MV-4-11 (cell line): Measurements from ENCODE around the gene OGFOD3.

Experiments
- DNase-seq: peaks from one replicate; lab custom pipeline; 2025; lab: John Stamatoyannopoulos, UW

The OGFOD3 gene

DNA sequence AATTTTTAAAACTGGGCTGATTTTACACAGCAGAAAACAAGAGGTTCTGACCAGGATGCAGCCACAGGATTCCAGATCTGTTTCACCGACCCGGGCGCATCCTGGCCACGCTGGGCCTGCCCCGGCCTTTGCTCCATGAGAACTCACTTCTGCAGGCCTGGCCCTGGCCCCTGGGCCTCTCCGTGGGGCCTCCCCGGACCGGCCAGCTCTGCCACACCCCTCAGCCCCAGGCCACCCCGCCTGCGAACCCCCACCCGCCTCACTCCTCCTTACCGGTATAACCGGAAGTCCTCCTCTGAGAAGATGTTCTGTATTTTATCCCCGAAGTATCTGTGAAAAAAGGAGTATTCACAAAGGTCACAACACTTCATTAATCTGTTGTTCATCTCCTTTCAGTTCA, 13.3 kb downstream of the OGFOD3 start:
- DNase-seq: no peak

DNA sequence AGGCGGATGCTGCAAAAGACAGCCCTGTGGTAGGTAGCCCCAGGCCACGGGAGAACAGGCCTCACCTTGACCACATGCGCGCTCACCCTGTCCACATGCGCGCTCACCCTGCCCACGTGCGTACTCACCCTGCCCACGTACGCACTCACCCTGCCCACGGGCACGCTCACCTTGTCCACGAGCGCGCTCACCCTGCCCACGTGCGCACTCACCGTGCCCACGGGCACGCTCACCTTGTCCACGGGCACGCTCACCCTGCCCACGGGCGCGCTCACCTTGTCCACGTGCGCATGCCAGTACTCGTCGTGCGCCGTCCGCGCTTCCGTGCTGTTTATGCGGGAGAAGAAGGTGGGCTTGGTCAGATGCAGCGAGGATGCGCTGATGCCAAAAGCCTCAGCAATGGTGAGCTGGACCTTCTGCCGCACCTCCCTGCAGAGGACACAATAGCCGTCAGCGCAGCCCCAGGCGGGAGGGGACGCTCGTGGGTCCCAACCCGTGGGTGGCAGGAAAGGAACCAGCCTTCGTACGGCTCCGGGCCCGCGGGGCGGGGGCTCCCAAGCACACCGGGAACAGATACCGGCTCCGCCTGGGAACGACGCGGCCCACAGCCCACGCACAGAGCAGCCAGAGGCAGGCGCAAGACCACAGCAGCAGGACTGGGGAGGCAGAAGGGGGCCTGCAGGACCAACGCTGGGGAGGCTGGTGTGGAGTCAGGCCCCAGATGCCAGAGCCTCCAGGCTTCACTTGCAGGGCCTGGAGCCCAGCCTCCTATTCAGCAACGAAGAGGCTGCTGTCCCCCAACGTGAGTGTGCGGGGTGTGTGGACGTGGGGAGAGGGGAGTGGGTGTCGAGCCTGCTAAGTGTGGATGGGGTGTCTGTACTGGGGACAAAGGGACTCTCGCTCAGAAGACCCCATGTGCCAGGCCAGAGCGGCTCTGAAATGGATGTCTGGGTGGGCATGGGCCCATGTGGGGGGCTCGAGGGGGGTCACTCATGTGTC, 14.4 kb downstream of the OGFOD3 start:
- no peak for DNase-seq

DNA sequence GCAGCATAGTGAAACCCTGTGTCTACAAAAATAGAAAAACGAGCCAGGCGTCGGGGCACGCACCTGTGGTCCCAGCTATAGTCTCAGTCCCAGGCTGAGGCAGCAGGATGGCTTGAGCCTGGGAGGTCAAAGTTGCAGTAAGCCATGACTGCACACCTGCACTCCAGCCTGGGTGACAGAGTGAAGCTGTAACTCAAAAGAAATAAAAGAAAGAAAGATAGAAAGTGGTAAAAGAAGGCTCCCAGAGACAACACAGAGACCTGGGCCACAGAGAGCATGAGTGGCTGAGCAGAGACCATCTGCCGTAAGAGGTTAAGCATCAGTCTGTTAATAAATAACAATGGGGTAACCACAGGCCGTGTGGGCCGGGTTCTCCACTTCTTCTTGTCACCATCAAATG, 15.5 kb downstream of the OGFOD3 start:
- no peak for DNase-seq

DNA sequence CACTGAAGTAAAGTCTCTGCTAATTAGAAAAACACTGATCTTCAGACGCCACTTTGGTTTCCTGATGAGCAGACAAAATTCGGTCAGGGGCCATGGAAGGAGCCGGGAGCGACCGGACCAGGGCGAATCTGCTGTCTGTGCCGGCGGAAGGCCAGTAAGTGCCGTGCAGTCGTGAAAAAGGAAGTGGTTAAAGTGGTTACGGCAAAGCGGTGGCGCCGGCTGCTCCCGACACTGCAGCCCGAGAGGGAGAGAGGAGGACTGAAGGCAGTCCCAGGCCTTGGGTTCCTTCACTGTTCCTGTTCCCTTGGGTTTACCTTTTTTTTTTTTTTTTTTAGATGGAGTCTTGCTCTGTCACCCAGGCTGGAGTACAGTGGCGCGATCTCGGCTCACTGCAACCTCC, 17.6 kb downstream of the OGFOD3 start:
- DNase-seq: peak; percentile 92

DNA sequence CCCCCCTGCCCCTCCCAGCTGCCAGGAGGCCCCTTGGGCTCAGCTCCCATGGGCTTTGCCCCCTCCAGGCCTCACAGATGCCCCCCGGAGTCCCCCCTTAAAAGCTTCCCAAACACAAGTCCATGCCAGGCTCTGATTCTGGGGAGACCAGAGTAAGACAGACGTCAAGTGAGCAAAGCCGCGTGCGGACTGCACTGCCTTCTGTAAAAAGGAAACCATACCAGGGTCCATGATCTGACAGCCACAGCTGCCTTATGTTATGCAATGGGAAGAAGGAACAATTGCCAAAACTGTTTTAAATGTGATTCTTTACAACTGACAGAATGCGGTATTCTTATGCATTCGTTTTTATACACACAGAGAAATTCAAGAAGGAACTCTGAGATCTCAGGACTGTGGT, 18.2 kb downstream of the OGFOD3 start:
- peak; percentile 95 for DNase-seq

DNA sequence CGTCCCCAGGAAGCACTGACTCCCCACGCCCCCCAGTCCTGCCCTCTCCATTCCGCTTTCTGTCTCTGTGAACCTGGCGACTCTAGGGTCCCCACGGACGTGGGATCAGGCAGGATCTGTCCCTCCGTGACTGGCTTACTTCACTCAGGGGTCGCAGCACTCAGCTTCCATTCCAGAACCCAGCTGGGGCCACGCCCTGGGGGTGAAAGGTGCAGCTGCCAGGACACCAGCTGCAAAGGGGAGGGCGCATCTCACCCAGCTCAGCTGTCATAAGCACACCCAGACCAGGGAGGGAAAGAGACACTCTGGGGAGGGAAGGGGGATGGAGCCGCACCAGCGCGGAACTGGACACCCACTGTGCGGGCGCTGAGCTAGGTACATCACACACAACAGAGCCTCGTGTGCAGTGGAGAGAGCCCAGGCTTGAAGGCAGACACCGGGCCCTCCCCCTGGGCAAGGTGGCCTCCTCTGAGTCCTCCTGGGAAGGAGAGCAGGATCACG, 18.7 kb downstream of the OGFOD3 start:
- DNase-seq: peak; percentile 37

DNA sequence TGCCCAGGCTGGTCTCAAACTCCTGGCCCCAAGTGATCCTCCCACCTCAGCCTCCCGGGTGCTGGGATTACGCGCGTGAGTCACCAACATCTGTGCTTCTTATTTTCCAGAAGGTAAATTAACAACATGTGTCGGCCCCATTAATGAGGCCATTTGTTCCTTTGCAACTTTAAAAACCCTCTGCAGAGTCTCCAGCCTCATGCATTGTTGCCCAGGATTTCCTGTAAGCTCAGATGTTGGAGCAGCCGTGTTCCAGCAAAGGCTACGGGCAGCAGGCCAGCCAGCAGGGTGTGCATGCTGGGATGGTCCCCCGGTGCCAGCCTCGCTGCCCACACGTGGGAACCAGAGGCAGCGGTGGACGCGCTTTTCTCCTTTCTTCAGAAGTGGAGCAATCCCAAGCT, 19.3 kb downstream of the OGFOD3 start:
- DNase-seq: peak; percentile 47

DNA sequence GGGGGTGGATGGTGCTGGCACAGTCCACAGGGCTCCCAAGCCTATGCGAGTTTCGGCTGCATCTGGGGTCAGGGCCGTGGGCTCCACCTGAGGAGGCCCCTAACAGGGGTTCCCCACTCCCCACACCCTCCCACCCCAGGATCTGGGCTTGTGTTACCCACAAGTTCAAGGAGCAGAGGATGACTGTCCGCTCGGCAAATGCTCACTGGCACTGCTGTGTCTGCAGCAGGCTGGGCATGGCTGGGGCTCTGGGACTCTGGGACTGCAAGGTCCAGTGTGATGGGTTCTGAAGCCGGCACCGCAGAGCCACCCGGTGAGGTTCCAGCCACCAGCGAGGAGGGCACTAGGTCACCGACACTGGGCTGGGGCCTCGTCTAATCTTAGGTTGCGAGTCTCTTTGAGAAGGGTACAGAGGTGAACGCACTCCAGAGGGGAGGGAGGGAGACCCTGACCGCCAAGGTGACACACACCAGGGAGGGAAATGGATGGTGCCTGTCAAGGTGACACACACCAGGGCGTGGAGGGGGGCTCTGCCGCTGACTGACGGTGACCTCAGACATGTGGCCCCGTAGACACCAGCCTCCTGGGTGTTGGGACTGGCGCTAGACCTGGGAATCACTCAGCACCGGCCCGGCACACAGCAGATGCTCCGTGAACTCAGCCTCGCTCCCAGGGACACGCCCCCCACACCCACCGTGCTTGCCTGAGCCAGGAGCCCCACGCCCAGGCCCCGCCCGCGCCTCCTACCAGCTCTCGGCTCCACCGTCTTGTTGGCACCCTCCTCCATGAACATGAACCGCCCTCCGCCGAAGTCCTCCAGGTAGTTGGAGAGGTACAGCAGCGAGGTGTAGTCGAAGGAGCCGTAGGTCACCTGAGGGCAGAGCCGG, 20.7 kb downstream of the OGFOD3 start:
- DNase-seq: no peak

DNA sequence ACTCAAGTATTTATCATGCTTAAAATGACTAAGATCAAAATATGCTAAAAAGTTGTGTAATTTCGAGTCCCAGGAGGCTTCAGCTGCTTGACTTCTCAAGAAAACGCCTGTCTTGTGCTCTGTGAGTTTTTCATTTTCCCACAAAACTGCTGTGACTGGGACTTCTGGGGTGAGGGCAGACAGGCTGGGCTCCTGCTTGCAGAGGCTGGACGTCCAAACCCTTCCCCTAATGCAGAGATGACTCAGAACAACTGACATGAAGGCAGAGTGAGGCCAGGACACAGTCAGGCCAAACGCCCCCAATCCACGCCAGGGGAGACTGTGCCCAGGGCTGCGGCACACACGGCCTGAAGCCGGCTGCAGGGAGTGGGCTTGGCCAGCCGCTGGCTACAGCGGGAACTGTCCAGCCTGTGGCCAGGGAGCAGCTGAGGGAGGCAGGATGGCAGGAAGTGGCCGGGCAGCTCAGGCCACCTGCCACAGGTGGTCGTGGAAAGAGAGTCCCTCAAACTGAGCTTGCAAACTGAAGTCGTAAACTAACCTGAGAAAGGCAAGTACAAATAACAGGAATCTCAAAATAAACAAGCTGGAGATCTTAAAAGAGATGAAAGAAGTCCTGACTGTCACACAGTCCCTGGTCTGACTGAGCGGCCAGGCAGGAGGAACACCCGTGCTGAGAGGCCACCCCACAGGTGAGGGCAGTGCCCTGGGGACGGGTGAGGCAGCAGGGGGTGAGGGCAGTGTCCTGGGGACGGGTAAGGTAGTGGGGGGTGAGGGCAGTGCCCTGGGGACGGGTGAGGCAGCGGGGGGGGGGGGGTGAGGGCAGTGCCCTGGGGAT, 21.6 kb downstream of the OGFOD3 start:
- DNase-seq: peak; percentile 32

DNA sequence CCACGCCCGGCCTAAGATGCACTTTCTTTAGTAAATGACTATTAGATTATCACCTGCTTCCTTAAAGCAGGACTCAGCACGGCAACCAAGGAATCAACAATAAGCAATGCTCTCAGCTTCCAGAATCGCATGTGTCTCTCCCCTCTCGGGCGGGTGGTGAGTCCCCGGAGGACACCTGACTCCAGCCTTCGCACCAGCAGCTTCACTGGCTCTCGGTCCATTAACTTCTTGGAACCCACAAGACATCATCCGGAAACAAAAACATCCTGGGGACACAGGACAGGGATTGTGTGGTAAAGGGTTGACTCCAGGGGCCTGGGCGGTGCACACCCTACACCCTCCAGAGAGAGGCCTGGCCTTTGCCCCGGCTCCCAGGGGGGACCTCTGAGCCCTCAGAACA, 24.1 kb downstream of the OGFOD3 start:
- no peak for DNase-seq

DNA sequence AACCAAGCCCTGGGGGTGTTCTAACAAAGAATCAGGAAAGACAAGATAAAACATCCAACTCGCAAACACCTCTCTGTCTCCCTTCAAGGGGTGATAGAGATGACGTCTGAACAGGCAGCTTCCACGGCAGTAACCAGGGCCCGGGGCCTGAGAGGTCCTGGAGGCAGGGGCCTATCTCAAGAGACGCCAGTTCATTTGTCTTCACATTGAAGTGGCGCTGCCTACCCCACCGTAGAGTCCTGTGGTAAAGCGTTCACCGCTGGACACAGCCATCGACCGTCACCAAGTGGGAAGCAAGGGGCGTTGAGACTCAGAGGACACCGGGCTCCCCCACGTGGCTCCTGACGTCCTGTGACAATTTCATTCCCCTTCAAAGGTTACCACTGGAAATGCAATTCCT, 25.4 kb downstream of the OGFOD3 start:
- no peak for DNase-seq

DNA sequence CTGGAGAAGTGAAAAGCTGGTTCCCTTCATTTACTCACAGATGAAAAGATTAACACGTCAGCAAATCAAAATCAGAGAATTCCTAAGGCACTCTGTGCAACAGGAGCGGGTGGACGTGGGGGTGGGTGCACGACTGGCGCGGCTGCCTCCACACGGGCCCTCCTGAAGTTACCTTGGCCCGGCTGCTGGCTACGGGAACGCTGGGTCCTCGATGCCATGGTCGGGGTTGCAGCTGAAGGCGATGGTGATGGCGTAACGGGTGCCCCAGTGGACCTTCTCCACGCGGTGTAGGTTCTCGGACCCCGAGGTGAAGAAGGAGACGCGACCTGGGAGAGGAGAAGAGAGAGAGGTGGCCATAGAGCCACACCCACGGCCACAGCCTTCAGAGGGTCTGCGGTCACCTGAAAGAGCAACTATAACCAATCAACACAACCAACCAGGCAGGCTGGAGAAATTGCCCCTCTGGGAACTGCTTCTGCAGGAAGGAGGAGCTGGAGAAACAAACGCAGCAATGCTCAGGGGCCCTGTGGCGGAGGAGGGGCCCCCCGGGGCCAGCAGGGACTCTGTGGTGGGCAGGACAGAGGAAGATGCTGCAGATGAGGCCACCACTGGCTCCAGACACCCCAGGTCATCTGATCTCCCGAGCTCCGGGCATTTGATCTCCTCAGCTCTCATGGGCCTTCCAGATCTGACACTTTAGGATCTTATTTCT, 26.0 kb downstream of the OGFOD3 start:
- no peak for DNase-seq

DNA sequence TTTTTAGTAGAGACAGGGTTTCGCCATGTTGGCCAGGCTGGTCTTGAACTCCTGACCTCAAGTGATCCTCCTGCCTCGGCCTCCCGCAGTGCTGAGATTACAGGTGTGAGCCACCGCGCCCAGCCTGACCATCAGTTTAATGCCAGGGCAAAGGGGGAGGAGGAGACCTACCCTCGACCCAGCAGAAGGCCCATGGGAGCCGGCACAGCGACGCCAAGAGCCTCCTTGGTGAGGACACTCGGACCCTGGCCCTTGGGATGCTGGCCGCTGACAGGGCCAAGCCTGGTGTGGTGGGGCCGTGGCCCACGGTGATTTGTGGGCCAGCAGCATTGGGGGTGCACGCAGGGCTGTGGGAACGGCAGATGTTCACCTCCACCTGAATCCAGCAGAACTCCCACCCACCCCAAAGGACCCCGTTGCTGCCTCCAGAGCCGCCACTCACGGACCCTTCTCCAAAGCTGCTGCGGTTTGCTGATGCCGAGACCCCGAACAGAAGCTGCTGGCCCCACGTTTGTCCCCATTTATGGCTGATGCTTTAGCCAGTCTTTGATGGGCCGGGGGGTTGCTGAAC, 26.8 kb downstream of the OGFOD3 start:
- no peak for DNase-seq

DNA sequence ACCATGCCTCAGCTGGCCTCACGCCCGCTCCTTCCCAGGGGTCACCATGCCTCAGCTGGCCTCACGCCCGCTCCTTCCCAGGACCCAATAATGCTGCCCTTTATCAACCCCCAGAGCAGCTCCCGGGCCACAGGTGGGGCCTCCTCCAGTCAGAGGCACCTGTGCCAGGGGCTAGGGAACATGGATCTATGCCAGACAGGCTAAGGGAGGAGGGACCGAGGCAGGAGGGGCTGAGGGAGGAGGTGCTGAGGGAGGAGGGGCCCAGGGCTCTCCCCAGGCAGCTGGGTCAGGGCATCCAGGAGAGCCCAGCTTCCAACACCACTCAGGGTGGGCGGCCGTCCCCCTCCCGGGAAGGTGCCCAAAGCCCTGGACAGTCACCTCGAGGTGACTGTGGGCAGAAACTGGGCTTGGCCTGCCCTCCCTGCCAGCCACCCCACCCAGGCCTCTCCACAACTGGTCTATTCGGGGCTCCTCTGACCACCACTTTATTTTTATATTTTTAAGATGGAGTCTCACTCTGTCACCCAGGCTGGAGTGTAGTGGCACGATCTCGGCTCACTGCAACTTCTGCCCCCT, 27.4 kb downstream of the OGFOD3 start:
- no peak for DNase-seq

DNA sequence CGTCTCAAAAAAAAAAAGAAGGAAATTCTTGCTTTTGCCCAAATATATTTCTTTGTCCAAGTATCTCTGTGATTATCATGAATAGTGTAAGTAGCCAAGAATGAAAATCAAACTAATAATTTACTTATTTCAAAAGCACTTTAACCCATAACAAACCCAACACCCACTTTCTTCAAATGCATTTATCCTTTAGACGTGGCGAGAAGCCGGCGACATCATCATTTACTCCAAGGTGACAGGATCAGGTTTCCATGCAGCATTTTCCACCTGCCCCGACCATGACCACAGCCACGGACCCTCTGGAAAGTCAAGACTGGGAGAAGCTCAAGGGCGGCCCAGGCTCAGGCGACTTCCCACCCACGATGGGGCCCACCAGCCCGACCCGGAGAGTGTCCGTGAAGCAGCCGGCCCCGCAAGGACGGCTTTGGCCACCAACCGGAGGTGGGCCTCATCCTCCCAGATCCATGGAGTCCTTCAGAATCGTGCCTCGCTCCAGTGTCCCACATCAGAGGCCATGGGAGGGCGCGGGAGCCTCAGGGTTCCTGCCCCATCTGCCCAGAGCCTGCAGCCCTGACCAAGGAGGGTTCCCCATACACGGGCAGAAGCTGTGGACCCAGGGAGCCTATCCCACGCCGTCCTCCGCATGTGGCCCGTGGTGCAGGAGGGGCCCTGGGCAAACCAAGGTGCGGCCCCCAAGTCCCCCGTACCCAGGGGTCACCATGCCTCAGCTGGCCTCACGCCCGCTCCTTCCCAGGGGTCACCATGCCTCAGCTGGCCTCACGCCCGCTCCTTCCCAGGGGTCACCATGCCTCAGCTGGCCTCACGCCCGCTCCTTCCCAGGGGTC, 28.1 kb downstream of the OGFOD3 start:
- no peak for DNase-seq

DNA sequence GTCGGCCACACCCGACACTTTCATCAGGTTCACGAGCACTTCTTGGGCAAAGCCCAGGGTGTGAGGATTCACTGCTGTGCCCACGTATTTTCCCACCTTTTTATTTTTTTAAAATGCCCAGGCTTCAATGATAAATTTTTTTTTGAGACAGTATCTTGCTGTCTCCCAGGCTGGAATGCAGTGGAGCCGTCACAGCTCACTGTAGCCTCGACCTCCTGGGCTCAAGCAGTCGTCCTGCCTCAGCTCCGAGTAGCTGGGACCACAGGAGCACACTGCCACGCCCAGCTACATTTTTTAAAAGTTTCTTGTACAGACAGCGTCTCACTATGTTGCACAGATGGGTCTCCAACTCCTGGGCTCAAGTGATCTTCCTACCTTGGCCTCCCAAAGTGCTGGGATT, 29.0 kb downstream of the OGFOD3 start:
- no peak for DNase-seq

DNA sequence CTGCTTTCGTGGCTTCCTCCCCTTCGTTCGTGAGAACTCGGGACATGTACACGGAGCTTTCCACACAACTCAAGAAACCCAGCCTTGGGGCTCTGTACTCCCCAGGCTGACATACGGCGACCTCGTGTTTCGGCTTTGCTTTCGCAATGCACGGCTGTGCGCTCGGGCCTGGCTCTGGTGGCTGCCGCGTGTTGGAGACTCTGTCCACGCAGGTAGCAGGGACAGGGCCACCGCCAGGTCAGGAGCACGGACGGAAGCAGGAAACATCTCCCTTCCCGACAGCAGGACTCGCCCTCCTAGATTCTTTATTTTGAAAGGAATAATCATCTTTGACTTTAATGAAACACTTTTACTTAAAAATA, 29.5 kb downstream of the OGFOD3 start:
- DNase-seq: peak; percentile 32

DNA sequence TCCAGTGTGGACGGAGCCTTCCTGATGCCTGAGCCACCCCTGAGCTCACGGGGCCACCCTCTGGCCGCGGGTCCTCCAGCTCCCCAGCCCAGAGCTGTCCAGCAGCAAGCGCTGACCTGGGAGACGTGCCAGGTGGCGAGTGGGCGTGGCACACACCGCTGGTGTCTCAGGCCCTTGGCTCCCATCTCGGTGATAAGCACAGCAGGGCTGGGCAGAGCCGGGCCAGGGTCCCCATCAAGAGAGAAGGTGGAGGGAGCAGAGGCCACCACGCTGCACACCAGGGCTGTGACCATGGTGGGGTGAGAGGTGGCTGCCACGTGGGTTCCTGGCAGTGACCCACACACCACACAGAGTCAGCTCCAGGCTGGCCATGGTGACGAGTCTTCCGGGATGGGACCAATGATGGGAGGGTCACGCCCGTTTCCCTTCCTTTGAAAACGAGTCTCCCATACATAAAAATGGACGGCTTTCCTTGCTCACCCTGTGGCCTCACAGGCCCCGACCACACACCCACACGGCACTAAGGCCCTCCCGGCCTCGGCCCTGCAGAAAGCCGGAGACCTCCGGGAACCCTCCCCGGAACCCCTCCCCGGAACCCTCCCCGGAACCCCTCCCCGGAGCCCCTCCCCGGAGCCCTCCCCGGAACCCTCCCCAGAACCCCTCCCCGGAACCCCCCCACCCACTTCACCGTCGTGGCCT, 30.0 kb downstream of the OGFOD3 start:
- DNase-seq: no peak

DNA sequence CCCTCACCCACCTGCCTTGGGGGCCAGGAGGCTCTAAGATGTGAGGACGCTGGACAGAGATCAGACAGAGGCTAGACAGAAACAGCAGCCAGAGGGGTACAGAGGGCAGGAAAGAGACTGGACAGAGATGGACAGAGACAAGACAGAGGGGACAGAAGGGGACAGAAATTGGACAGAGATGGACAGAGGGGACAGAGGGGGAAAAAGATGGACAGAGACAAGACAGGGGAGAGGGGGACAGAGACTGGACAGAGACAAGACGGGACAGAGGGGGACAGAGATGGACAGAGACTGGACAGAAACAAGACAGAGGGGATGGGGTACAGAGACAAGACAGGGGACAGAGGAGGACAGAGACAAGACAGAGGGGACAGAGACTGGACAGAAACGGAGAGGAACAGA, 30.7 kb downstream of the OGFOD3 start:
- no peak for DNase-seq
